ENCODE results near the gene PRAC1.

PRAC1 gene

GRCh38 chr17:48746916-48747444 lies 24.7 kb upstream of the PRAC1 start:
- DNase-seq, result no peak

GRCh38 chr17:48745381-48746275 lies 23.3 kb upstream of the PRAC1 start:
- DNase-seq, result no peak

GRCh38 chr17:48740537-48740936 lies 18.2 kb upstream of the PRAC1 start:
- DNase-seq, result no peak

- DNase-seq, result no peak
Measured at GRCh38 chr17:48738803-48739526, 16.6 kb upstream of the PRAC1 start.

GRCh38 chr17:48738424-48738802 lies 16.1 kb upstream of the PRAC1 start:
- no peak for DNase-seq

GRCh38 chr17:48737330-48738043 lies 15.2 kb upstream of the PRAC1 start:
- DNase-seq, result no peak

- no peak for DNase-seq
Measured at GRCh38 chr17:48735062-48735351, 12.7 kb upstream of the PRAC1 start.

GRCh38 chr17:48734333-48735061 lies 12.2 kb upstream of the PRAC1 start:
- DNase-seq, result no peak

GRCh38 chr17:48733632-48734328 lies 11.5 kb upstream of the PRAC1 start:
- no peak for DNase-seq

GRCh38 chr17:48732688-48733629 lies 10.6 kb upstream of the PRAC1 start:
- no peak for DNase-seq

GRCh38 chr17:48731355-48731754 lies 9.0 kb upstream of the PRAC1 start:
- no peak for DNase-seq

- no peak for DNase-seq
Measured at GRCh38 chr17:48730240-48730550, 7.9 kb upstream of the PRAC1 start.

GRCh38 chr17:48729335-48730239 lies 7.3 kb upstream of the PRAC1 start:
- no peak for DNase-seq

- DNase-seq, result no peak
Measured at GRCh38 chr17:48728232-48729231, 6.2 kb upstream of the PRAC1 start, which contains the start of gene HOXB13. Gene HOXB13, minus strand, starts transcription at chr17:48728750. Its CDS starts 157 bp downstream, at chr17:48728593.

- no peak for DNase-seq
Measured at GRCh38 chr17:48727415-48728175, 5.3 kb upstream of the PRAC1 start.

GRCh38 chr17:48726916-48727286 lies 4.6 kb upstream of the PRAC1 start:
- no peak for DNase-seq

- no peak for DNase-seq
Measured at GRCh38 chr17:48726114-48726915, 4.0 kb upstream of the PRAC1 start.

Measured in activated gamma-delta T cell treated with Interleukin-2 at 50 U/mL for 16 hours (primary cell).